Caco-2 (cell line): ENCODE data around the gene SUOX. TPM values are rescaled to one million over a fixed set of nuclear protein-coding genes. Genes with fewer than 3 reads are reported as not detected.

Experiments
- BruUV-seq: library from RNA; stranded (reverse); fragments of 400-500 nt; replicated peaks from 2 replicates; lab custom pipeline; 2021; lab: Mats Ljungman, UMichigan
- CTCF ChIA-PET: fragments of 300-600 bp; sonication (Branson Sonifier 250); formaldehyde crosslinking; loops from one replicate; lab custom pipeline; 2022; ENCODE audit warnings: antibody characterized with exemption; lab: Charles Lee
- POLR2A ChIA-PET: fragments of 300-600 bp; sonication (Branson Sonifier 250); formaldehyde crosslinking; loops from one replicate; lab custom pipeline; 2022; ENCODE audit warnings: antibody characterized with exemption; lab: Charles Lee
- DNase-seq, 2 experiments: peaks; one replicate each; pipeline versions ENCODE4 v3.0.0 to v3.0.0-alpha.2; 2020 to 2022
- H3K27me3 ChIP-seq: replicated peaks from 2 replicates; pipeline ENCODE4 v1.6.0; 2011; ENCODE audit warnings: low read length; ENCODE audit not compliant: control insufficient read depth, insufficient read depth
- H3K36me3 ChIP-seq: 2 replicates; pipeline ENCODE4 v1.5.1; 2011; ENCODE audit warnings: low read length; ENCODE audit not compliant: control insufficient read depth, insufficient read depth
- H3K4me1 ChIP-seq: fragments of 250-450 bp; sonication (Bioruptor Pico); 2 replicates; pipeline ENCODE4 v1.5.1; 2020; ENCODE audit warnings: mild to moderate bottlenecking
- H3K4me3 ChIP-seq: 2 replicates; pipeline ENCODE4 v1.5.1; 2011; ENCODE audit warnings: low read depth, mild to moderate bottlenecking, control low read depth, low read length
- H3K9me3 ChIP-seq: fragments of 250-450 bp; sonication (Bioruptor Pico); 2 replicates; pipeline ENCODE4 v1.5.1; 2020; ENCODE audit warnings: mild to moderate bottlenecking, moderate library complexity
- H3K27ac Mint-ChIP-seq: one replicate; pipeline ENCODE4 v1.8.0; 2022; ENCODE audit warnings: mixed read lengths; ENCODE audit not compliant: unreplicated experiment
- H3K27me3 Mint-ChIP-seq: one replicate; pipeline ENCODE4 v1.8.0; 2022; ENCODE audit warnings: mixed read lengths; ENCODE audit not compliant: insufficient read depth, unreplicated experiment
- H3K36me3 Mint-ChIP-seq: one replicate; pipeline ENCODE4 v1.8.0; 2022; ENCODE audit warnings: mild to moderate bottlenecking, mixed read lengths; ENCODE audit not compliant: insufficient read depth, unreplicated experiment
- H3K4me1 Mint-ChIP-seq: one replicate; pipeline ENCODE4 v1.8.0; 2022; ENCODE audit warnings: low read depth, mixed read lengths; ENCODE audit not compliant: unreplicated experiment
- H3K4me3 Mint-ChIP-seq: one replicate; pipeline ENCODE4 v1.8.0; 2022; ENCODE audit warnings: mild to moderate bottlenecking, moderate library complexity, mixed read lengths; ENCODE audit not compliant: unreplicated experiment
- H3K9me3 Mint-ChIP-seq: one replicate; pipeline ENCODE4 v1.8.0; 2022; ENCODE audit warnings: mixed read lengths; ENCODE audit not compliant: unreplicated experiment
- CTCF ChIP-seq, 2 experiments: fragments of 200-600 bp in 1 of 2; IDR thresholded peaks; 1 replicate in 1 of 2; 2 replicates in 1 of 2; pipeline versions ENCODE4 v1.5.1 to v1.8.0; 2011 to 2022; ENCODE audit warnings: antibody characterized with exemption in 1 of 2, control low read depth in 1 of 2, inconsistent platforms in 1 of 2, low read depth in 1 of 2, low read length in 1 of 2, mild to moderate bottlenecking in 1 of 2, moderate library complexity in 1 of 2; ENCODE audit not compliant: insufficient read depth in 1 of 2, severe bottlenecking in 1 of 2, unreplicated experiment in 1 of 2
- intact Hi-C: fragments of 100-400 bp; cut with micrococcal nuclease; formaldehyde crosslinking; loops from one replicate; pipeline ENCODE4 v1.10.0; 2022; ENCODE audit not compliant: unreplicated experiment
- total RNA-seq: library from RNA; stranded (reverse); gene quantifications from 2 replicates; pipeline ENCODE4 v1.2.3, GENCODE V29; 2022

SUOX gene
- total RNA-seq, 1 experiment from 2014 or later: 40.8 TPM

GRCh38 chr12:56029666-56030293 lies 32.7 kb downstream of the SUOX start:
- Mint-ChIP-seq H3K9me3 (no peaks in the 10 kb centered on the region), H3K27ac (peak overlapping the region; percentile 67), H3K27me3 (no peaks in the 10 kb centered on the region), H3K4me1 (peaks cover 16% of the 10 kb centered on the region), H3K36me3 (peaks cover 21% of the 10 kb centered on the region), H3K4me3 (peak overlapping the region; percentile 7)
- H3K9me3 ChIP-seq: no peaks in the 10 kb centered on the region
- no peaks in the 10 kb centered on the region for H3K27me3 ChIP-seq
- ChIA-PET POLR2A (interaction anchor here (1.5 kb wide), 3 partner anchors 23 to 56 kb away, joined by 5 to 14 read pairs (median 6); partner anchors contain the start of genes RAB5B and SUOX), CTCF (interaction anchor here (0.6 to 2.9 kb wide), 15 partner anchors 9 to 291 kb away, joined by 3 to 97 read pairs (median 5); partner anchors contain the start of genes IKZF4, PYM1, RAB5B and SUOX)
- peaks cover 16% of the 10 kb centered on the region for H3K4me1 ChIP-seq
- TF ChIP-seq CTCF (IDR thresholded peaks at IDR 0.05; ENCODE audit: insufficient read depth in 1 of 2, low read depth in 1 of 2, low read length in 1 of 2, severe bottlenecking in 1 of 2, unreplicated experiment in 1 of 2): peak; percentile 78 to 86
- intact Hi-C loops: loop anchor here (1.0 to 5.0 kb wide), 4 partner anchors 19 to 97 kb away; partner anchors contain the start of gene DGKA
- peaks cover 7% of the 10 kb centered on the region for H3K36me3 ChIP-seq
- BruUV-seq: no TSS peak
- peak; percentile 64 to 78 for DNase-seq
- H3K4me3 ChIP-seq: no peak overlapping the region

- peaks cover 16% of the 10 kb centered on the region for H3K4me1 ChIP-seq
- no peak overlapping the region for H3K4me3 ChIP-seq
- no peak overlapping the region for H3K27ac Mint-ChIP-seq
- no peaks in the 10 kb centered on the region for H3K27me3 Mint-ChIP-seq
- H3K9me3 Mint-ChIP-seq: no peaks in the 10 kb centered on the region
- no peak for TF ChIP-seq CTCF (IDR thresholded peaks at IDR 0.05; ENCODE audit: insufficient read depth in 1 of 2, low read depth in 1 of 2, low read length in 1 of 2, severe bottlenecking in 1 of 2, unreplicated experiment in 1 of 2)
- ChIA-PET CTCF (no interaction called here), POLR2A (no interaction called here)
- peaks cover 5% of the 10 kb centered on the region for H3K36me3 ChIP-seq
- BruUV-seq: no TSS peak
- no peaks in the 10 kb centered on the region for H3K27me3 ChIP-seq
- H3K36me3 Mint-ChIP-seq: peaks cover 32% of the 10 kb centered on the region
- peaks cover 16% of the 10 kb centered on the region for H3K4me1 Mint-ChIP-seq
- intact Hi-C loops: no loop called here
- H3K4me3 Mint-ChIP-seq: no peak overlapping the region
- DNase-seq: no peak
- H3K9me3 ChIP-seq: no peaks in the 10 kb centered on the region
These were observed 34.9 kb downstream of the SUOX start for GRCh38 chr12:56031987-56032386.

- H3K4me1 ChIP-seq: peaks cover 2% of the 10 kb centered on the region; the same call in 1 of the 2 replicates
- no peak overlapping the region for H3K4me3 ChIP-seq
- CTCF ChIA-PET: interaction anchor here (1.7 kb wide), 1 partner anchor 39 kb away, joined by 6 read pairs; no protein-coding TSS in a partner anchor
- peaks cover 26% of the 10 kb centered on the region for H3K36me3 Mint-ChIP-seq
- H3K36me3 ChIP-seq: peaks cover 4% of the 10 kb centered on the region
- intact Hi-C loops: no loop called here
- BruUV-seq: no TSS peak
- H3K9me3 Mint-ChIP-seq: no peaks in the 10 kb centered on the region
- no peak for TF ChIP-seq CTCF (IDR thresholded peaks at IDR 0.05; ENCODE audit: insufficient read depth in 1 of 2, low read depth in 1 of 2, low read length in 1 of 2, severe bottlenecking in 1 of 2, unreplicated experiment in 1 of 2)
- no peak overlapping the region for H3K27ac Mint-ChIP-seq
- no peak for DNase-seq
- H3K4me1 Mint-ChIP-seq: peaks cover 10% of the 10 kb centered on the region
- POLR2A ChIA-PET: no interaction called here
- H3K27me3 Mint-ChIP-seq: no peaks in the 10 kb centered on the region
- H3K9me3 ChIP-seq: no peaks in the 10 kb centered on the region
- H3K4me3 Mint-ChIP-seq: no peak overlapping the region
- H3K27me3 ChIP-seq: no peaks in the 10 kb centered on the region
These were observed 37.7 kb downstream of the SUOX start for GRCh38 chr12:56034586-56035332.
